Spleen (tissue), 11 donors: ENCODE data around the gene LY86. TPM values are rescaled to one million over a fixed set of nuclear protein-coding genes. Genes with fewer than 3 reads are reported as not detected.

Experiments used
- DNase-seq: peaks from one replicate; pipeline ENCODE4 v3.0.0-alpha.2; 2020
- H3K27ac ChIP-seq, 8 donors: fragments of 200-600 bp; sonication (generic) in 7 of 8; 1 replicate in 4 of 8; 2 replicates in 4 of 8; pipeline versions ENCODE4 v1.5.0 to v1.8.0; 2016 to 2021; ENCODE audit warnings: inconsistent platforms in 4 of 8, mild to moderate bottlenecking in 4 of 8, moderate library complexity in 1 of 8
- H3K27me3 ChIP-seq, 7 donors: fragments of 200-600 bp; sonication (generic) in 6 of 7; replicated peaks in 1 of 7; 1 replicate in 4 of 7; 2 replicates in 3 of 7; pipeline versions ENCODE4 v1.5.0 to v1.8.0; 2016 to 2021; ENCODE audit warnings: inconsistent platforms in 3 of 7, mild to moderate bottlenecking in 1 of 7
- H3K36me3 ChIP-seq, 6 donors: fragments of 200-600 bp; sonication (generic) in 5 of 6; 1 replicate in 4 of 6; 2 replicates in 2 of 6; pipeline versions ENCODE4 v1.5.0 to v1.8.0; 2016 to 2021; ENCODE audit warnings: inconsistent platforms in 2 of 6
- H3K4me1 ChIP-seq, 6 donors: fragments of 200-600 bp; sonication (generic) in 5 of 6; 1 replicate in 3 of 6; 2 replicates in 3 of 6; pipeline versions ENCODE4 v1.5.0 to v1.8.0; 2016 to 2021; ENCODE audit warnings: inconsistent platforms in 3 of 6
- H3K4me3 ChIP-seq, 8 donors: fragments of 200-600 bp; sonication (generic) in 7 of 8; 1 replicate in 4 of 8; 2 replicates in 4 of 8; pipeline versions ENCODE4 v1.5.0 to v1.8.0; 2016 to 2021; ENCODE audit warnings: inconsistent platforms in 4 of 8, mild to moderate bottlenecking in 4 of 8, moderate library complexity in 2 of 8
- H3K9me3 ChIP-seq, 8 donors: fragments of 200-600 bp; sonication (generic) in 7 of 8; 1 replicate in 4 of 8; 2 replicates in 4 of 8; pipeline versions ENCODE4 v1.5.0 to v1.8.0; 2016 to 2021; ENCODE audit warnings: inconsistent platforms in 4 of 8
- POLR2A ChIP-seq, 3 donors: fragments of 450-650 bp; IDR thresholded peaks; one replicate each; pipeline ENCODE4 v1.5.1; 2017; ENCODE audit warnings: antibody characterized with exemption in 3 of 3, mild to moderate bottlenecking in 1 of 3
- POLR2AphosphoS5 ChIP-seq, 3 donors: sonication (generic); formaldehyde crosslinking; IDR thresholded peaks; one replicate each; pipeline ENCODE4 v1.5.1; 2017; ENCODE audit warnings: antibody characterized with exemption in 3 of 3
- WGBS, 5 donors: extraction: QIAGEN DNeasy Blood & Tissue Kit in 3 of 5; methylation state at CpG; one replicate each; pipeline versions ENCODE4 v1.1.5 to v1.1.7; 2013 to 2018; 5-methylcytosine and 5-hydroxymethylcytosine counted together
- intact Hi-C: fragments of 100-400 bp; cut with DNase I; formaldehyde crosslinking; loops from one replicate; pipeline ENCODE4 v1.15.0; 2023; ENCODE audit warnings: low total_unique reads
- polyA plus RNA-seq, 3 donors: library from polyadenylated mRNA; stranded (reverse); fragments of 200-250 nt; gene quantifications; one replicate each; pipeline ENCODE4 v1.2.1, GENCODE V29; 2013
- total RNA-seq, 7 donors: library from RNA; depleted of rRNA in 3 of 7; stranded (reverse); fragments of >200 nt in 3 of 7; fragmentation: NEBNext Ultra II Directional in 4 of 7; extraction: Animal tissue kit (Norgen Biotek cat#: 25700) in 4 of 7; gene quantifications; one replicate each; pipeline versions ENCODE4 v1.1.0 to v1.2.1, GENCODE V29; 2016 to 2021
- TF ChIP-seq, protein P1 (sequence below), 11 experiments: fragments of 200-600 bp in 7 of 11; fragments of 450-650 bp in 4 of 11; sonication (generic) in 4 of 11; IDR thresholded peaks in 8 of 11; conservative IDR thresholded peaks in 3 of 11; 1 replicate in 7 of 11; 2 replicates in 4 of 11; pipeline versions ENCODE4 v1.4.0 to v1.8.0; 2016 to 2021; ENCODE audit warnings: antibody characterized with exemption in 11 of 11, inconsistent platforms in 4 of 11, mild to moderate bottlenecking in 1 of 11
- donor health status: healthy with polysubstance abuse.
- donor health status: DM: no; HTN: no; CAD: no; lungs with moderate emphysema.
- donor health status: DM: no; HTN: no; CAD: no.
- donor health status: Bipolar disorder and iron deficiency.
- donor health status: healthy.
- donor health status: DM: no; HTN: no; CAD: no.
- donor health status: DM: yes; HTN: yes; CAD: no.

Gene LY86
- total and polyA plus RNA-seq, 10 donors: 31.7 to 145 (median 70.2) TPM

GRCh38 chr6:6557504-6557839 lies 31.0 kb upstream of the LY86 start:
- H3K27me3 ChIP-seq: no peaks in the 10 kb centered on the region
- H3K9me3 ChIP-seq: no peaks in the 10 kb centered on the region
- 79 to 88% (median 85%) methylated on average over 4 of the region's 4 CpGs for WGBS, 5 donors
- H3K36me3 ChIP-seq: no peaks in the 10 kb centered on the region
- DNase-seq: no peak
- no peak overlapping the region for H3K27ac ChIP-seq
- intact Hi-C loops: loop anchor here (10.0 kb wide), 1 partner anchor 97 kb away; no protein-coding TSS in a partner anchor
- TF ChIP-seq POLR2A (IDR thresholded peaks at IDR 0.05) (no peak), POLR2AphosphoS5 (IDR thresholded peaks at IDR 0.05) (no peak)
- TF ChIP-seq, protein P1, sequence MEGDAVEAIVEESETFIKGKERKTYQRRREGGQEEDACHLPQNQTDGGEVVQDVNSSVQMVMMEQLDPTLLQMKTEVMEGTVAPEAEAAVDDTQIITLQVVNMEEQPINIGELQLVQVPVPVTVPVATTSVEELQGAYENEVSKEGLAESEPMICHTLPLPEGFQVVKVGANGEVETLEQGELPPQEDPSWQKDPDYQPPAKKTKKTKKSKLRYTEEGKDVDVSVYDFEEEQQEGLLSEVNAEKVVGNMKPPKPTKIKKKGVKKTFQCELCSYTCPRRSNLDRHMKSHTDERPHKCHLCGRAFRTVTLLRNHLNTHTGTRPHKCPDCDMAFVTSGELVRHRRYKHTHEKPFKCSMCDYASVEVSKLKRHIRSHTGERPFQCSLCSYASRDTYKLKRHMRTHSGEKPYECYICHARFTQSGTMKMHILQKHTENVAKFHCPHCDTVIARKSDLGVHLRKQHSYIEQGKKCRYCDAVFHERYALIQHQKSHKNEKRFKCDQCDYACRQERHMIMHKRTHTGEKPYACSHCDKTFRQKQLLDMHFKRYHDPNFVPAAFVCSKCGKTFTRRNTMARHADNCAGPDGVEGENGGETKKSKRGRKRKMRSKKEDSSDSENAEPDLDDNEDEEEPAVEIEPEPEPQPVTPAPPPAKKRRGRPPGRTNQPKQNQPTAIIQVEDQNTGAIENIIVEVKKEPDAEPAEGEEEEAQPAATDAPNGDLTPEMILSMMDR (IDR thresholded peaks at IDR 0.05 in 8 of 11, conservative IDR thresholded peaks at IDR 0.05 in 3 of 11): no peak
- no peak overlapping the region for H3K4me3 ChIP-seq
- peaks cover 0 to 12% (median 4%) of the 10 kb centered on the region in 6 donors for H3K4me1 ChIP-seq

- H3K36me3 ChIP-seq: no peaks in the 10 kb centered on the region
- intact Hi-C loops: loop anchor here (10.0 kb wide), 1 partner anchor 97 kb away; no protein-coding TSS in a partner anchor
- TF ChIP-seq POLR2AphosphoS5 (IDR thresholded peaks at IDR 0.05) (no peak), POLR2A (IDR thresholded peaks at IDR 0.05) (no peak)
- TF ChIP-seq, protein P1 (IDR thresholded peaks at IDR 0.05 in 8 of 11, conservative IDR thresholded peaks at IDR 0.05 in 3 of 11): no peak
- H3K27ac ChIP-seq: no peak overlapping the region
- 65 to 80% (median 72%) methylated on average over 7 of the region's 7 CpGs for WGBS, 5 donors
- peaks cover 0 to 12% (median 4%) of the 10 kb centered on the region in 6 donors for H3K4me1 ChIP-seq
- H3K4me3 ChIP-seq: no peak overlapping the region
- no peak for DNase-seq
- no peaks in the 10 kb centered on the region for H3K27me3 ChIP-seq
- no peaks in the 10 kb centered on the region for H3K9me3 ChIP-seq
Observed at GRCh38 chr6:6557886-6558285, 30.6 kb upstream of the LY86 start.

- Histone ChIP-seq H3K27me3 (no peaks in the 10 kb centered on the region), H3K9me3 (no peaks in the 10 kb centered on the region), H3K4me1 (peaks cover 0 to 21% (median 4%) of the 10 kb centered on the region in 6 donors), H3K27ac (no peak overlapping the region), H3K36me3 (no peaks in the 10 kb centered on the region), H3K4me3 (no peak overlapping the region)
- no peak for DNase-seq
- WGBS, 5 donors: 80 to 87% (median 84%) methylated on average over 6 of the region's 6 CpGs
- TF ChIP-seq, protein P1 (IDR thresholded peaks at IDR 0.05 in 8 of 11, conservative IDR thresholded peaks at IDR 0.05 in 3 of 11): no peak
- no peak for TF ChIP-seq POLR2AphosphoS5 (IDR thresholded peaks at IDR 0.05)
- no peak for TF ChIP-seq POLR2A (IDR thresholded peaks at IDR 0.05)
- intact Hi-C loops: loop anchor here (10.0 kb wide), 1 partner anchor 95 kb away; no protein-coding TSS in a partner anchor
Observed at GRCh38 chr6:6559994-6560570, 28.4 kb upstream of the LY86 start.

DNA sequence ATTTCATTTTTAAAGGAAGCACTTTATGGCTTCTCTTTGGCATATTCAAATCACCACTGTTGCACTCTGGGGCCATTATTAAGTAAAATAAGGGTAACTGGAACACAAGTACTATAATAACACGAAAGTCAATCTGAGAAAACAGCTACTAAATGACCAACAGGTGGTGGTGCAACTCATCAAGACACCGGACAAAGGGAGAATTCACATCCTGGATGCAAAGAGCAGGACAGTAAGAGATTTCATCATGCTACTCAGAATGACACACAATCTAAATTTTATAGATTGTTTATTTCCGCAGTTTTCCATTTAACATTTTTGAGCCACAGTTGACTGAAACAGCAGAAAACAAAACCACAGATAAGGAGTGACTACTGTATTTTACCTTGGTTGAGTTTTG lies 27.6 kb upstream of the LY86 start:
- intact Hi-C loops: no loop called here
- Histone ChIP-seq H3K4me3 (no peak overlapping the region), H3K27ac (no peak overlapping the region), H3K9me3 (no peaks in the 10 kb centered on the region), H3K36me3 (no peaks in the 10 kb centered on the region), H3K27me3 (no peaks in the 10 kb centered on the region), H3K4me1 (peaks cover 0 to 24% (median 4%) of the 10 kb centered on the region in 6 donors)
- WGBS, 5 donors: 61 to 75% (median 63%) methylated on average over 3 of the region's 3 CpGs
- no peak for DNase-seq
- no peak for TF ChIP-seq POLR2AphosphoS5 (IDR thresholded peaks at IDR 0.05)
- no peak for TF ChIP-seq POLR2A (IDR thresholded peaks at IDR 0.05)
- TF ChIP-seq, protein P1 (IDR thresholded peaks at IDR 0.05 in 8 of 11, conservative IDR thresholded peaks at IDR 0.05 in 3 of 11): peak in 1 of 11 experiments; percentile 7
